Naive thymus-derived CD8-positive, alpha-beta T cell (primary cell): Measurements from ENCODE around the gene FAM131B. TPM values are rescaled to one million over a fixed set of nuclear protein-coding genes. Genes with fewer than 3 reads are reported as not detected.

Source experiments
- ATAC-seq, 2 donors: fragments of 150-1000 bp; cut with Tn5 transposase in 1 of 2; sonication (Bioruptor Pico), chemical (Tn5 transposase) in 1 of 2; 1 replicate in 1 of 2; 2 replicates in 1 of 2; pipeline ENCODE4 v1.10.0; 2021; ENCODE audit warnings: mild to moderate bottlenecking in 2 of 2, moderate library complexity in 2 of 2
- POLR2A ChIA-PET: fragments of 350-600 bp; sonication (Branson Sonifier 250); formaldehyde crosslinking; loops from one replicate; lab custom pipeline; 2021; ENCODE audit warnings: antibody characterized with exemption; lab: Charles Lee
- DNase-seq, 10 donors: peaks; one replicate each; pipeline versions ENCODE4 v3.0.0 to v3.0.0-alpha.2; 2020 to 2022
- H3K27ac Mint-ChIP-seq, 10 donors: one replicate each; pipeline ENCODE4 v1.8.0; 2020 to 2022; ENCODE audit warnings: mild to moderate bottlenecking in 10 of 10, mixed read lengths in 10 of 10, moderate library complexity in 4 of 10, inconsistent platforms in 1 of 10
- H3K27me3 Mint-ChIP-seq, 5 donors: one replicate each; pipeline ENCODE4 v1.8.0; 2021 to 2022; ENCODE audit warnings: mixed read lengths in 5 of 5
- H3K36me3 Mint-ChIP-seq, 3 donors: one replicate each; pipeline ENCODE4 v1.8.0; 2020 to 2022; ENCODE audit warnings: mixed read lengths in 3 of 3, mild to moderate bottlenecking in 2 of 3, inconsistent platforms in 1 of 3
- H3K4me1 Mint-ChIP-seq, 4 donors: one replicate each; pipeline ENCODE4 v1.8.0; 2021 to 2022; ENCODE audit warnings: mixed read lengths in 4 of 4
- H3K4me3 Mint-ChIP-seq, 10 donors: one replicate each; pipeline ENCODE4 v1.8.0; 2020 to 2022; ENCODE audit warnings: mild to moderate bottlenecking in 10 of 10, mixed read lengths in 10 of 10, moderate library complexity in 6 of 10, inconsistent platforms in 1 of 10
- H3K9me3 Mint-ChIP-seq, 9 donors: one replicate each; pipeline ENCODE4 v1.8.0; 2020 to 2022; ENCODE audit warnings: mixed read lengths in 9 of 9, mild to moderate bottlenecking in 3 of 9, inconsistent platforms in 1 of 9, moderate library complexity in 1 of 9
- polyA plus RNA-seq, 3 donors: library from polyadenylated mRNA; unstranded; fragments of 300-500 nt; fragmentation: Illumina TruSeq; gene quantifications; one replicate each; pipeline ENCODE4 v1.2.3, GENCODE V29; 2021
- total RNA-seq, 8 experiments: library from RNA in 2 of 8; stranded (reverse) in 2 of 8; gene quantifications; one replicate each; pipeline ENCODE4 v1.2.3 and lab custom pipeline; 2021 to 2026

FAM131B gene
- total and polyA plus RNA-seq, 5 experiments from 2014 or later = 0.44 to 1.2 (median 0.78) TPM

- peak overlapping the region; percentile 46 to 85 (median 80) for H3K4me3 Mint-ChIP-seq
- H3K4me1 Mint-ChIP-seq = peaks cover 9 to 17% (median 11%) of the 10 kb centered on the region in 4 donors
- H3K9me3 Mint-ChIP-seq = no peaks in the 10 kb centered on the region
- DNase-seq (no peak), ATAC-seq (no peak)
- peaks cover 8 to 33% (median 11%) of the 10 kb centered on the region in 5 donors for H3K27me3 Mint-ChIP-seq
- POLR2A ChIA-PET = interaction anchor here (1.0 to 3.1 kb wide), 3 partner anchors 11 to 20 kb away, joined by 4 to 14 read pairs (median 12); no protein-coding TSS in a partner anchor
- H3K27ac Mint-ChIP-seq = peak overlapping the region in 7 of 10 donors; percentile 7 to 74 (median 58)
- no peaks in the 10 kb centered on the region for H3K36me3 Mint-ChIP-seq
Observed at GRCh38 chr7:143363016-143363937, 764 bp upstream of the FAM131B start.

DNA sequence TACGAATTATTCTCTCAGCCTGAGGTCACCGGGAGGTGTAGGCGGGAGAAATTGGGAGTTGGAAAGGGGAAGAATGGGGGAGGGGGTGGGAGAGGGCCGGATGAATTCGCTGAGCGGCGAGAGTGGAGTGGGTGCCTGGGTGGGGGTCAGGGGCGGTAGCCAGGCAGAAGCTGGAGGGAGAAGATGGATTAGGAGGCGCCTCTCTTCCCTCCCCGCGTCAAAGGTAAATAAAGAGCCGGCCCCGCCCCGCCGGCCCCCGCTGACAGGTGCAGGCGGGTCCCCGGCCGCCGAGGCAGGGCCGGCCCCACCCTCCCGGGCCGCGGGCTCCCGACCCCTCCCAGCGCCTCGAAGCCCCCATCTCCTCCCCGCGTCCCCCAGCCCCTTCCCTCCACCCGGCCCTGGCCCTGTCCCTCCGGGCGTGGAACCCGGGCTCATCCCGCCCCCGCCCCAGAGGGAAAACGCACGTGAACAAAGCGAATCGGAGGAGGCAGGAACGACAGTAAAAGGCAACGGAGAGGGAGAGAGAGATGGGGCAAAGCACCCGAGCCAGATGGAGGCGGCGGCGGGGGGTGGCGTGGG, 872 bp downstream of the FAM131B start:
- Mint-ChIP-seq H3K4me3 (peak overlapping the region; percentile 49 to 93 (median 87)), H3K36me3 (no peaks in the 10 kb centered on the region), H3K9me3 (no peaks in the 10 kb centered on the region), H3K27ac (no peak overlapping the region), H3K4me1 (peaks cover 9 to 17% (median 11%) of the 10 kb centered on the region in 4 donors), H3K27me3 (peaks cover 8 to 33% (median 11%) of the 10 kb centered on the region in 5 donors)
- ATAC-seq = peak; percentile 34 to 37
- POLR2A ChIA-PET = interaction anchor here (1.9 to 3.1 kb wide), 2 partner anchors 13 to 18 kb away, joined by 12 to 14 read pairs; no protein-coding TSS in a partner anchor
- no peak for DNase-seq

GRCh38 chr7:143360788-143361551, 1.5 kb downstream of the FAM131B start:
- no peak for DNase-seq
- Mint-ChIP-seq H3K27me3 (peaks cover 8 to 30% (median 11%) of the 10 kb centered on the region in 5 donors), H3K9me3 (no peaks in the 10 kb centered on the region), H3K36me3 (no peaks in the 10 kb centered on the region), H3K4me1 (peaks cover 9 to 17% (median 11%) of the 10 kb centered on the region in 4 donors), H3K27ac (peak overlapping the region in 4 of 10 donors; percentile 0 to 77 (median 32)), H3K4me3 (peak overlapping the region; percentile 59 to 86 (median 72))
- POLR2A ChIA-PET = interaction anchor here (1.0 to 3.1 kb wide), 6 partner anchors 8 to 23 kb away, joined by 3 to 14 read pairs (median 6); no protein-coding TSS in a partner anchor
- no peak for ATAC-seq

DNA sequence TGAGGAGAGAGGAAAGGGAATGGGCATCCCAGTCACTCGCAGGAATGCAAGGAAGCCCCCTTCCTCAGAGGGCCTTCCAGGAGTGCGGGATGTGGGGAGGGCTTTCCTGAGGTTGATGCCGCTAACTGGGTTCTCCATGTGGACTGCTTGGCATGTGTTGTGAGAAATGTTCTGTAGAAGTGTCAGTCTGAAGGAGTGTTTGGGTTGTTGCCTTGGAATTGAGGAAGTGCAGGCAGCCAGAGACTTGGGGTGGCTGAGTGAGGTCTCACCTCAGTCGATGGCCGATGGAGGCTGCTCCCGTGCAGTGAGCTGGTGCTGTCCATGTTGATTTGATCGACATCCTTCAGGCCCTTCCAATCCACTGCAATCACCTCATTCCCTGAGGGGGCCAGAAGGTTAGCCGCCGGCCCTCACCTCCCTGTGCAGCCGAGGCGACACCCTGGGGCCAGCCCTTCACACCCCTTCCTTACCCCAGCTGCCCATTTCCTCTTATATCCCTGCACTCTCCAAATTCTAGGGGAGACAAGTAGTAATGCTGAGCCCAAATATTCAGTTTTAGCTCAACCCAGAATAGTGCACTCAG, 2.7 kb downstream of the FAM131B start:
- POLR2A ChIA-PET = interaction anchor here (0.5 to 1.4 kb wide), 5 partner anchors 9 to 22 kb away, joined by 3 to 8 read pairs (median 4); no protein-coding TSS in a partner anchor
- Mint-ChIP-seq H3K27me3 (peaks cover 8 to 25% (median 11%) of the 10 kb centered on the region in 5 donors), H3K9me3 (no peaks in the 10 kb centered on the region), H3K4me1 (peaks cover 9 to 17% (median 11%) of the 10 kb centered on the region in 4 donors), H3K36me3 (no peaks in the 10 kb centered on the region), H3K4me3 (peak overlapping the region in 5 of 10 donors; percentile 59 to 80 (median 72)), H3K27ac (peak overlapping the region in 1 of 10 donors; percentile 14)
- DNase-seq (no peak), ATAC-seq (no peak)

DNA sequence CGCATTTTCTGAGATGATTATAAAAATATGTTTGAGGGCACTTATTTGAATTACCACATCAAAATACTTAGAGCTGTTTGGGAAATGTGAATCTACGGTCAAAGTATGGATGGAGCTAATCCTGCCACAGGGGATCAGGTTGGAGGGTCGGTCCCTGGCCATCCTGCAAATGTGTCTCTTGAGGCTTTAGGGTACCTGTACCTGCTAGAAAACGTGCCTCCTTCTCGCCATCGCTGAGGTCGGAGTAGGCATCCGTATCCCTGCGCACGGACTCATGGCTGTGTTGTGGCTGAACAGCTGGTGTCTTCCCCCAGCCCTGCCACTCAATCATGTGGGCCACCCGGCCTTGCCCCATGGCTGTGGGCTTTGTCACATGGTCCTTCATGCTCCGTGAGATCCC, 3.9 kb downstream of the FAM131B start:
- no peak for ATAC-seq
- DNase-seq = no peak
- Mint-ChIP-seq H3K9me3 (no peaks in the 10 kb centered on the region), H3K36me3 (no peaks in the 10 kb centered on the region), H3K4me1 (peaks cover 9 to 22% (median 11%) of the 10 kb centered on the region in 4 donors), H3K27ac (peak overlapping the region in 1 of 10 donors; percentile 3), H3K27me3 (peaks cover 5 to 13% (median 5%) of the 10 kb centered on the region in 5 donors), H3K4me3 (no peak overlapping the region)
- POLR2A ChIA-PET = no interaction called here

DNA sequence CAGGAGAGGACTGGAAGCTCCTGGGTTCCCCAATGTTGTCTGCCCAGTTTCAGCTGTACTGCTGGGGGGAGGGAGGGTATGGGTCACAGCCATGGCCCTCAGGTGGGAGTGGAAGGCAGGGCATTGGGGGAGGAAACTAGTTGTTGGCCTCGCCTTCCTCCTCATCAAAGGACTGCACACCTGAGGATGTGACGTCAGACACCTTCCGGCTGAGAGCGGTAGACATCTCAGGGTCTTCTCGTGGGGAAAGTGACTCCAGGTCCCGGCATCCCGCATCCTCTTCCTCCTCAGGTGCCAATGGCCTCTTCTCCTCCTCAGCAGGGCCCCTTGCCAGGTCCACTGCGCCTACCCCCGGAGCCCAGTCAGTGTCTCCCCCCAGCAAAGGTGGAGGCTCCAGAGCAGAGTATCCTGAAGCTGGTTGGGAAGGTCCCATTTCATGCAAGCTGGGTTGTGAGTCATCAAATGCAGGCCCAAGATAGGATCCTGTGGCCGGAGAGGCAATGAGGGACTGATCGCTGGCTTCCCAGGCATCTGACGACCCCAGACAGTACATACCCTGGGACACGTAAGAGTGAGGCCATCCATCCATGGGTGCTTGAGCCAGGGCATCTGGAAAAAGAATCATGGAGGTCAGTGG, 6.0 kb downstream of the FAM131B start:
- no peak overlapping the region for H3K27ac Mint-ChIP-seq
- no peaks in the 10 kb centered on the region for H3K36me3 Mint-ChIP-seq
- no peaks in the 10 kb centered on the region for H3K9me3 Mint-ChIP-seq
- POLR2A ChIA-PET = interaction anchor here (1.3 kb wide), 1 partner anchor 11 kb away, joined by 4 read pairs; no protein-coding TSS in a partner anchor
- H3K4me1 Mint-ChIP-seq = peaks cover 2 to 19% (median 5%) of the 10 kb centered on the region in 4 donors
- ATAC-seq (no peak), DNase-seq (no peak)
- H3K27me3 Mint-ChIP-seq = peaks cover 0 to 6% (median 0%) of the 10 kb centered on the region in 5 donors
- H3K4me3 Mint-ChIP-seq = no peak overlapping the region

DNA sequence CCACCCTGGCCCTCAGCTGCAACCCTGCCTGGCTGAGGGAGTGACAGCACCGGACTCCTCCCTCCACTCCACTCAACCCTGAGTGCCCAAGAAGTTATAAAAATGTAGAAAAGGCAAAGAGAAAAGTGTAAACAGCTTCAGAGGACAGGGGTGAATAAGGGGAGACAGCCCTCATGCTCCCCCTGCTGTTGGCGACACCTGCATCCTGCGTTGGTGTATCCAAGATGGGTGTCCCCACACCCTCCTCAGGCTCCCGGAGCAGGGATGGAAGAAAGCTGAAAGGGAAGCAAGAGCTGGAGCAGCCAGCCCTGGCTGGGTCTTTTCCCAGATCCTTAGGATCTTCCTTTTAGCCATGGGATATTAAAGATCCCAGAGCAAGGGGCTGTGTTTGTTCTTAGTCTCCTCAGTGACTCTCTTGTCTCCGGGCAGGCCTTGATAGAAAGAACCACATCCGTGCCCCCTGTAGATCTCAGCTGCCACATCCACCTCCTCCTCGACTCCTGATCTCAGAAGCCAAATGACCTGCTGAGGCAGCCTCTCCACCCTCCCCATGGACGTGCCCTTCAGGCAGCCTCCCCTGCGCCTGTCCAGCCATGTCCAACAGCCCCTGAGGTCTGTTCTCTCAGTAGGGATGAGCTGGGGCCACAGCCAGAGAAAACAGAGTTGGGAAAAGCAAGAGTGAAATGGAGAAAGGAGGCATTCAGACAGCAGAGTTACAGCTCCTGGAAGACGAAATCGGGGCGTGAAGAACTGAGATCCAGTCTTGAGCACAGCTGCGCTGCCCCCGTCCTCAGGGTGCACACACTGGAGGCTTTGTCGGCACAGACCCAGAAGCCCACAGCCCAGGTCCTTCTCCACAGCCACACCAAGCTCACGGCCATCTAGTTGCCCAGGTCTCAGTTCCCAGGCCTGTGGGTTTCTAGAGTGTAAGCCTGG, 6.8 kb downstream of the FAM131B start:
- Mint-ChIP-seq H3K4me1 (peaks cover 0 to 14% (median 5%) of the 10 kb centered on the region in 4 donors), H3K36me3 (no peaks in the 10 kb centered on the region), H3K9me3 (no peaks in the 10 kb centered on the region), H3K27ac (no peak overlapping the region), H3K27me3 (peaks cover 0 to 5% (median 0%) of the 10 kb centered on the region in 5 donors), H3K4me3 (no peak overlapping the region)
- POLR2A ChIA-PET = interaction anchor here (0.9 to 1.3 kb wide), 2 partner anchors 10 to 34 kb away, joined by 3 to 4 read pairs; no protein-coding TSS in a partner anchor
- DNase-seq (no peak), ATAC-seq (no peak)

- H3K27ac Mint-ChIP-seq = no peak overlapping the region
- DNase-seq = no peak
Observed at GRCh38 chr7:143354965-143355364, 7.5 kb downstream of the FAM131B start.

GRCh38 chr7:143354376-143354775, 8.1 kb downstream of the FAM131B start:
- peak overlapping the region in 1 of 10 donors; percentile 8 for H3K27ac Mint-ChIP-seq
- no peak overlapping the region for H3K4me3 Mint-ChIP-seq
- DNase-seq (no peak), ATAC-seq (no peak)
- H3K27me3 Mint-ChIP-seq = no peaks in the 10 kb centered on the region
- no peaks in the 10 kb centered on the region for H3K9me3 Mint-ChIP-seq
- POLR2A ChIA-PET = interaction anchor here (0.8 kb wide), 1 partner anchor 58 kb away, joined by 3 read pairs; no protein-coding TSS in a partner anchor
- H3K4me1 Mint-ChIP-seq = peaks cover 0 to 8% (median 3%) of the 10 kb centered on the region in 4 donors
- H3K36me3 Mint-ChIP-seq = no peaks in the 10 kb centered on the region

More at GRCh38 chr7:143354965-143355364, 7.5 kb downstream of the FAM131B start:
- Mint-ChIP-seq H3K4me1 (peaks cover 0 to 8% (median 2%) of the 10 kb centered on the region in 4 donors), H3K36me3 (no peaks in the 10 kb centered on the region), H3K9me3 (no peaks in the 10 kb centered on the region), H3K27me3 (no peaks in the 10 kb centered on the region), H3K4me3 (peak overlapping the region in 1 of 10 donors; percentile 6)
- POLR2A ChIA-PET = interaction anchor here (0.9 to 1.3 kb wide), 2 partner anchors 10 to 35 kb away, joined by 3 to 4 read pairs; no protein-coding TSS in a partner anchor
- no peak for ATAC-seq

DNA sequence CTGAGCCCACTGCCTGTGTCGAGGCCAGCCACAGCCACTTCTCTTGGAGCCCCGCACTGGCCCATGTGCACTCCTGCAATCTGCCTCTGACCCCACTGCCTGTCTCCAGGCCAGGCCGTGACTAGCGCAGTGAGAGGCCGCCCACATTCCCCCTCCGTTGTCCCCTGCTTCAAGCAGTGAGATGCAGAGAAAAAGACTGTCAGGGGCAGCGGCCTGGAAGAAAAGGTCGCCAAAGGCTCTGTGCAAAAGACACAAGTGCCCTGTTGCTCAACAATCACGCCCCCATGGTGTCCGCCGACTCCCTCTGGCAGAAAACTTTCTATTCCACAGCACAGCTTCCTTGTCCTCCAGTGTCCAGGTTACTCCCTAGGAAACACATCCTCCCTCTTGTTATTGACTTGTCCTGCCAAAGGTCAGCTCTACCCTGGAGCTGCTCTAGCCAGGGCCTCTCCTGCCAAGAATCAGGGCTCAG, 9.9 kb downstream of the FAM131B start:
- ATAC-seq = no peak
- Mint-ChIP-seq H3K36me3 (no peaks in the 10 kb centered on the region), H3K4me3 (no peak overlapping the region), H3K4me1 (peaks cover 0 to 8% (median 1%) of the 10 kb centered on the region in 4 donors), H3K27me3 (no peaks in the 10 kb centered on the region), H3K9me3 (no peaks in the 10 kb centered on the region), H3K27ac (no peak overlapping the region)
- no peak for DNase-seq
- POLR2A ChIA-PET = no interaction called here
